Stimulated activated CD4-positive, alpha-beta T cell treated with anti-CD3 and anti-CD28 coated beads, Interleukin-2, amount 100 ng/mL, for 4 hours (primary cell): Measurements from ENCODE around the gene ST14.
"Not testable (repeated sequence)": the region's sequence is repeated elsewhere in the genome, so short reads cannot be mapped to it uniquely, and the experiment has no call there.

Experiments used
- DNase-seq: peaks from one replicate; pipeline ENCODE4 v3.0.0-alpha.2; 2020; ENCODE audit warnings: low read depth

Gene ST14

GRCh38 chr11:130164221-130164570 is 4.6 kb downstream of the ST14 start:
- no peak for DNase-seq

GRCh38 chr11:130165601-130166456 is 6.2 kb downstream of the ST14 start:
- no peak for DNase-seq

- no peak for DNase-seq
Observed at GRCh38 chr11:130166457-130166784, 6.8 kb downstream of the ST14 start.

- no peak for DNase-seq
Observed at GRCh38 chr11:130167146-130167545, 7.6 kb downstream of the ST14 start.

- no peak for DNase-seq
Observed at GRCh38 chr11:130168105-130168504, 8.5 kb downstream of the ST14 start.

GRCh38 chr11:130170345-130170744 is 10.8 kb downstream of the ST14 start:
- no peak for DNase-seq

GRCh38 chr11:130171534-130171933 is 12.0 kb downstream of the ST14 start:
- DNase-seq = no peak

GRCh38 chr11:130172001-130172400 is 12.4 kb downstream of the ST14 start:
- DNase-seq = not testable (repeated sequence)

- no peak for DNase-seq
Observed at GRCh38 chr11:130174642-130175041, 15.1 kb downstream of the ST14 start.

GRCh38 chr11:130175898-130176297 is 16.3 kb downstream of the ST14 start:
- DNase-seq = no peak

GRCh38 chr11:130177782-130178181 is 18.2 kb downstream of the ST14 start:
- no peak for DNase-seq

- no peak for DNase-seq
Observed at GRCh38 chr11:130178441-130179339, 19.1 kb downstream of the ST14 start.

GRCh38 chr11:130179396-130180306 is 20.1 kb downstream of the ST14 start:
- DNase-seq = no peak

GRCh38 chr11:130180491-130180890 is 20.9 kb downstream of the ST14 start:
- DNase-seq = no peak

- DNase-seq = no peak
Observed at GRCh38 chr11:130180896-130181294, 21.3 kb downstream of the ST14 start.

- no peak for DNase-seq
Observed at GRCh38 chr11:130181295-130182272, 22.0 kb downstream of the ST14 start.

- DNase-seq = no peak
Observed at GRCh38 chr11:130183878-130184610, 24.5 kb downstream of the ST14 start.

GRCh38 chr11:130187096-130187495 is 27.5 kb downstream of the ST14 start:
- no peak for DNase-seq

GRCh38 chr11:130188047-130188446 is 28.5 kb downstream of the ST14 start:
- DNase-seq = no peak
